Measurements from ENCODE around the gene SPAG9. TPM values are rescaled to one million over a fixed set of nuclear protein-coding genes. Genes with fewer than 3 reads are reported as not detected.

The SPAG9 gene
- total RNA-seq, 4 donors from 2014 or later = 39.4 to 211 (median 107) TPM

GRCh38 chr17:51076821-51077220, 43.8 kb downstream of the SPAG9 start:
- no peak for DNase-seq
- no peaks in the 10 kb centered on the region for H3K9me3 ChIP-seq
- no peaks in the 10 kb centered on the region for H3K36me3 ChIP-seq
- H3K4me3 ChIP-seq = no peak overlapping the region
- H3K27ac ChIP-seq = no peak overlapping the region
- H3K27me3 ChIP-seq = no peaks in the 10 kb centered on the region
- H3K4me1 ChIP-seq = no peaks in the 10 kb centered on the region
- intact Hi-C loops (cut with DNase I; ENCODE audit: low total_unique reads) = no loop called here
- TF ChIP-seq POLR2A (IDR thresholded peaks at IDR 0.05) (no peak), CTCF (IDR thresholded peaks at IDR 0.05) (no peak)

- no peaks in the 10 kb centered on the region for H3K36me3 ChIP-seq
- TF ChIP-seq POLR2A (IDR thresholded peaks at IDR 0.05) = no peak
- TF ChIP-seq CTCF (IDR thresholded peaks at IDR 0.05) = no peak
- no peaks in the 10 kb centered on the region for H3K4me1 ChIP-seq
- H3K4me3 ChIP-seq = no peak overlapping the region
- no peaks in the 10 kb centered on the region for H3K9me3 ChIP-seq
- DNase-seq = no peak
- no peaks in the 10 kb centered on the region for H3K27me3 ChIP-seq
- H3K27ac ChIP-seq = no peak overlapping the region
- intact Hi-C loops (cut with DNase I; ENCODE audit: low total_unique reads) = no loop called here
Measured at GRCh38 chr17:51071556-51071955, 49.1 kb downstream of the SPAG9 start.

GRCh38 chr17:51065466-51065865, 55.2 kb downstream of the SPAG9 start:
- no peak overlapping the region for H3K27ac ChIP-seq
- no peak for DNase-seq
- H3K4me3 ChIP-seq = no peak overlapping the region
- H3K9me3 ChIP-seq = no peaks in the 10 kb centered on the region
- no peaks in the 10 kb centered on the region for H3K4me1 ChIP-seq
- no peaks in the 10 kb centered on the region for H3K36me3 ChIP-seq
- TF ChIP-seq CTCF (IDR thresholded peaks at IDR 0.05) (no peak), POLR2A (IDR thresholded peaks at IDR 0.05) (no peak)
- intact Hi-C loops (cut with DNase I; ENCODE audit: low total_unique reads) = no loop called here
- no peaks in the 10 kb centered on the region for H3K27me3 ChIP-seq

- Histone ChIP-seq H3K27ac (no peak overlapping the region), H3K4me3 (no peak overlapping the region), H3K27me3 (no peaks in the 10 kb centered on the region), H3K4me1 (no peaks in the 10 kb centered on the region), H3K36me3 (no peaks in the 10 kb centered on the region), H3K9me3 (no peaks in the 10 kb centered on the region)
- intact Hi-C loops (cut with DNase I; ENCODE audit: low total_unique reads) = no loop called here
- TF ChIP-seq POLR2A (IDR thresholded peaks at IDR 0.05) = no peak
- TF ChIP-seq CTCF (IDR thresholded peaks at IDR 0.05) = no peak
- no peak for DNase-seq
Measured at GRCh38 chr17:51064061-51064735, 56.5 kb downstream of the SPAG9 start.

- TF ChIP-seq POLR2A (IDR thresholded peaks at IDR 0.05) (no peak), CTCF (IDR thresholded peaks at IDR 0.05) (no peak)
- Histone ChIP-seq H3K36me3 (no peaks in the 10 kb centered on the region), H3K9me3 (no peaks in the 10 kb centered on the region), H3K27me3 (no peaks in the 10 kb centered on the region), H3K4me3 (no peak overlapping the region), H3K4me1 (peaks cover 0 to 17% of the 10 kb centered on the region in 2 donors), H3K27ac (no peak overlapping the region)
- intact Hi-C loops (cut with DNase I; ENCODE audit: low total_unique reads) = no loop called here
- no peak for DNase-seq
Measured at GRCh38 chr17:51060396-51060795, 60.3 kb downstream of the SPAG9 start.
